NCI-H1417 (cell line): Measurements from ENCODE around the gene DAZAP1.

Experiments used
- DNase-seq, 3 experiments: peaks; one replicate each; lab custom pipeline; 2025; lab: John Stamatoyannopoulos, UW

DAZAP1 gene

GRCh38 chr19:1393841-1394240, 13.5 kb upstream of the DAZAP1 start:
- no peak for DNase-seq

GRCh38 chr19:1394252-1395193, 12.9 kb upstream of the DAZAP1 start:
- no peak for DNase-seq

- no peak for DNase-seq
These were observed 12.0 kb upstream of the DAZAP1 start for GRCh38 chr19:1395194-1396018.

- no peak for DNase-seq
These were observed 11.2 kb upstream of the DAZAP1 start for GRCh38 chr19:1396019-1396767.

- DNase-seq = no peak
These were observed 10.4 kb upstream of the DAZAP1 start for GRCh38 chr19:1396768-1397679.

- DNase-seq = no peak
These were observed 9.5 kb upstream of the DAZAP1 start for GRCh38 chr19:1397838-1398237.

- DNase-seq = no peak
These were observed 8.3 kb upstream of the DAZAP1 start for GRCh38 chr19:1399079-1399478.

- no peak for DNase-seq
These were observed 7.6 kb upstream of the DAZAP1 start for GRCh38 chr19:1399745-1400144.

- peak; percentile 32 to 71 (median 55) for DNase-seq
These were observed 6.9 kb upstream of the DAZAP1 start for GRCh38 chr19:1400281-1401137.

- DNase-seq = peak; percentile 70 to 73 (median 71)
These were observed 6.1 kb upstream of the DAZAP1 start, which contains the start of gene GAMT for GRCh38 chr19:1401138-1401888. Gene GAMT (minus strand): TSS chr19:1401542. CDS start chr19:1401476, 66 bp downstream.

GRCh38 chr19:1401889-1402217, 5.5 kb upstream of the DAZAP1 start:
- no peak for DNase-seq

- DNase-seq = no peak
These were observed 4.8 kb upstream of the DAZAP1 start for GRCh38 chr19:1402411-1403070.

- DNase-seq = peak; percentile 99 to 100 (median 99)
These were observed 435 bp upstream of the DAZAP1 start for GRCh38 chr19:1406774-1407527.

GRCh38 chr19:1408300-1409203, 1.2 kb downstream of the DAZAP1 start:
- DNase-seq = peak; percentile 34 to 58 (median 54)

- DNase-seq = no peak
These were observed 2.0 kb downstream of the DAZAP1 start for GRCh38 chr19:1409204-1410005.

GRCh38 chr19:1410136-1410786, 2.9 kb downstream of the DAZAP1 start:
- DNase-seq = no peak
